H7 (cell line): ENCODE data around the gene ZNF234. TPM values are rescaled to one million over a fixed set of nuclear protein-coding genes. Genes with fewer than 3 reads are reported as not detected.

Experiments
- DNase-seq: peaks from one replicate; pipeline ENCODE4 v3.0.0; 2012
- H3K27me3 ChIP-seq: 2 replicates; pipeline ENCODE4 v1.6.0; 2011; ENCODE audit warnings: mild to moderate bottlenecking, low read length; ENCODE audit not compliant: control insufficient read depth, insufficient read depth
- H3K36me3 ChIP-seq: replicated peaks from 2 replicates; pipeline ENCODE4 v1.5.1; 2011; ENCODE audit warnings: low read length; ENCODE audit not compliant: control insufficient read depth, insufficient read depth
- H3K4me3 ChIP-seq: 2 replicates; pipeline ENCODE4 v1.5.1; 2011; ENCODE audit warnings: low read depth, mild to moderate bottlenecking, control low read depth, low read length, moderate library complexity; ENCODE audit not compliant: insufficient read depth
- total RNA-seq: library from RNA; depleted of rRNA; stranded (reverse); fragments of >200 nt; shearing (Covaris generic); gene quantifications from 2 replicates; pipeline ENCODE4 v1.2.3, GENCODE V29; 2014; rRNA removed

Gene ZNF234
- total RNA-seq, 1 experiment from 2014 or later: 3.5 TPM

DNA sequence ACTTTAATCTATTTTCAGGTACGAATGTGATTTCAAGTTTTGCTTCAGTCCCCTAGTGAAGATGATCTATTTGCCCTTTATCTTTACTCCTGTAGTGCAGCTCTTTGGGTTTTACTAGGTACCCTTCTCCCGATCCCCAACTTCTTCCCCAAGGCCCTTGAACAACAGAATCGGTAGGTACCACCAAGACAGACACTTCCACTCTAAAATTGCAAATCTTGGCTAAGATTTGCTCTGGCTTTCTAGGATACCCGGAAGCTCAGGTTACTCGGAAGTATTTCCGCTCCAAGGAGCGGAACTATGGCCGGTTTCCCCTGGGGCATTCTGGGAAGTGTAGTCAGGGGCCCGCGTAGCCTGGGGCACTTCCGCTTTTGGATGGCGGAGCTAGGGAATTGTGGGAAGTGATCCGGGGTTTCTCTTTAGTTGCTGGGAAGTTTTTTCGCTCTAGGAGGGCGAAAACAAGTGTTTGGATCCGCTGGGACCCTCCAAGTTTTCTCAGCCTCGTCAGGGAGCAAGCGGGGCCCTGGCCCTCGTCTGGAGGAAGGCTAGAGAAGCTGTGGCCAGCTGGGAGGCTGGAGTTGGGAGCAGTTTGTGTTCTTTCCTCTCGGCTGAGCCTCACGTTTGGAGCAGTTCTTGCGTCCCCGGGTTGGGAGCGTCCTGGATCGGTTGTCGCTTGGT is 65.9 kb downstream of the ZNF234 start:
- H3K27me3 ChIP-seq: no peaks in the 10 kb centered on the region
- peak overlapping the region; percentile 74 for H3K4me3 ChIP-seq
- peak; percentile 89 for DNase-seq
- H3K36me3 ChIP-seq: no peaks in the 10 kb centered on the region

Other genes starting within 250 kb of the ZNF234 start
- 11.6 and 11.9 TPM in 2 replicates for gene ZNF45, start 206.3 kb upstream of the ZNF234 start, total RNA-seq
- gene ZNF221, start 190.3 kb upstream of the ZNF234 start, total RNA-seq: 2.2 and 3.0 TPM in 2 replicates
- gene ZNF155, start 157.4 kb upstream of the ZNF234 start, total RNA-seq: 7.6 and 9.7 TPM in 2 replicates
- 1.4 and 3.2 TPM in 2 replicates for gene ZNF230, start 138.6 kb upstream of the ZNF234 start, total RNA-seq
- 1.8 and 4.3 TPM in 2 replicates for gene ZNF222, start 116.2 kb upstream of the ZNF234 start, total RNA-seq
- 3.5 and 8.1 TPM in 2 replicates for gene ZNF223, start 89.5 kb upstream of the ZNF234 start, total RNA-seq
- 1.3 and 2.0 TPM in 2 replicates for gene ZNF284, start 69.4 kb upstream of the ZNF234 start, total RNA-seq
- 9.6 and 14.0 TPM in 2 replicates for gene ZNF224, start 47.2 kb upstream of the ZNF234 start, total RNA-seq
- gene ZNF225, start 28.2 kb upstream of the ZNF234 start, total RNA-seq: 2.4 and 3.8 TPM in 2 replicates
- 8.9 and 12.0 TPM in 2 replicates for gene ZNF226, start 23.5 kb downstream of the ZNF234 start, total RNA-seq
- gene ZNF227, start 71.0 kb downstream of the ZNF234 start, total RNA-seq: 14.0 and 21.4 TPM in 2 replicates
- gene ZNF233, start 118.3 kb downstream of the ZNF234 start, total RNA-seq: 0.48 and 1.1 TPM in 2 replicates
- 1.6 and 2.1 TPM in 2 replicates for gene ZNF235, start 163.5 kb downstream of the ZNF234 start, total RNA-seq
- 2.1 and 3.4 TPM in 2 replicates for gene ZNF112, start 215.1 kb downstream of the ZNF234 start, total RNA-seq